Sigmoid colon (tissue), 7 donors: Measurements from ENCODE around the gene ELF1. TPM values are rescaled to one million over a fixed set of nuclear protein-coding genes. Genes with fewer than 3 reads are reported as not detected.
"Not testable (repeated sequence)": the region's sequence is repeated elsewhere in the genome, so short reads cannot be mapped to it uniquely, and the experiment has no call there.

Experiments
- DNase-seq: peaks from one replicate; pipeline ENCODE4 v3.0.0-alpha.2; 2019
- H3K27ac ChIP-seq, 4 donors: fragments of 200-600 bp; sonication (generic); one replicate each; pipeline ENCODE4 v1.5.1; 2016 to 2019; ENCODE audit warnings: mild to moderate bottlenecking in 1 of 4
- H3K27me3 ChIP-seq, 3 donors: fragments of 200-600 bp; sonication (generic); one replicate each; pipeline ENCODE4 v1.5.1; 2019; ENCODE audit warnings: mild to moderate bottlenecking in 1 of 3
- H3K36me3 ChIP-seq, 4 donors: fragments of 200-600 bp; sonication (generic); one replicate each; pipeline ENCODE4 v1.5.1; 2016 to 2019
- H3K4me1 ChIP-seq, 4 donors: fragments of 200-600 bp; sonication (generic); one replicate each; pipeline ENCODE4 v1.5.1; 2017 to 2019
- H3K4me3 ChIP-seq, 4 donors: fragments of 200-600 bp; sonication (generic); one replicate each; pipeline ENCODE4 v1.5.1; 2017 to 2019; ENCODE audit warnings: mild to moderate bottlenecking in 2 of 4, moderate library complexity in 1 of 4
- H3K9me3 ChIP-seq, 4 donors: fragments of 200-600 bp in 3 of 4; sonication (generic) in 3 of 4; one replicate each; pipeline versions ENCODE4 v1.5.1 to v1.6.1; 2013 to 2019
- EP300 ChIP-seq, 4 donors: sonication (generic); formaldehyde crosslinking; IDR thresholded peaks; one replicate each; pipeline ENCODE4 v1.6.1; 2017; ENCODE audit warnings: antibody characterized with exemption in 4 of 4
- POLR2A ChIP-seq, 2 donors: fragments of 450-650 bp; IDR thresholded peaks; one replicate each; pipeline ENCODE4 v1.6.1; 2016; ENCODE audit warnings: antibody characterized with exemption in 2 of 2, mild to moderate bottlenecking in 2 of 2, moderate library complexity in 2 of 2
- POLR2AphosphoS5 ChIP-seq, 4 donors: sonication (generic); formaldehyde crosslinking; IDR thresholded peaks; one replicate each; pipeline ENCODE4 v1.6.1; 2017; ENCODE audit warnings: antibody characterized with exemption in 4 of 4
- WGBS, 2 donors: extraction: QIAGEN DNeasy Blood & Tissue Kit; methylation state at CpG; one replicate each; pipeline ENCODE4 v1.1.7; 2013; 5-methylcytosine and 5-hydroxymethylcytosine counted together
- intact Hi-C: fragments of 100-400 bp; cut with DNase I; formaldehyde crosslinking; loops from one replicate; pipeline ENCODE4 v1.15.1; 2023
- polyA plus RNA-seq, 3 donors: library from polyadenylated mRNA; stranded (reverse); fragments of 200-250 nt; gene quantifications; one replicate each; pipeline ENCODE4 v1.2.3, GENCODE V29; 2013
- total RNA-seq, 4 donors: library from RNA; depleted of rRNA; stranded (reverse); fragments of >200 nt; gene quantifications; one replicate each; pipeline ENCODE4 v1.1.0, GENCODE V29; 2016
- TF ChIP-seq, protein P1 (sequence below), 4 experiments: fragments of 450-650 bp in 3 of 4; fragments of 200-600 bp in 1 of 4; IDR thresholded peaks; one replicate each; pipeline ENCODE4 v1.5.1; 2016 to 2019; ENCODE audit warnings: antibody characterized with exemption in 4 of 4, mild to moderate bottlenecking in 3 of 4, moderate library complexity in 2 of 4
- donor health status: healthy with polysubstance abuse.
- donor health status: Bipolar disorder and iron deficiency.
- donor health status: healthy.

Gene ELF1
- total and polyA plus RNA-seq, 7 donors: 31.8 to 68.5 (median 47.4) TPM

DNA sequence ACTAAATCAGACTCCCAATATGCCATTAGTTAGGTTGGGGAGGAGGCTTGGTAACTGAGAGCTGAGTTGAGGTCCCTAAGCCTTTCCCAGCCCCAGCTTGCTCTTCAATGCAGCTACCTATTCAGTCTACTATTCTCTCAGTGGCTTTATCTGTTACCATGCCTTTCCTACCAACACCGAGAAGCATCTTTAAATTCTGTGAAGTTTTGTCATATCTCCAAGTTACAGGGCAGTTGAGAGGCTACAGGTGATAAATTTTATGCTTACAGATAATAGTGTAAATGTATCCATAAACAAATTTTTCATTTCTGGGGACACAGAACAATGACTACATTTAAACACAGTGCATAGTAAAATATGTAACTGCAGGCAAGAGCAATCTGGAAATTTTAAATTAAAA, 110.6 kb downstream of the ELF1 start:
- intact Hi-C loops: no loop called here
- no peak for TF ChIP-seq POLR2A (IDR thresholded peaks at IDR 0.05)
- TF ChIP-seq POLR2AphosphoS5 (IDR thresholded peaks at IDR 0.05): no peak
- TF ChIP-seq, protein P1, sequence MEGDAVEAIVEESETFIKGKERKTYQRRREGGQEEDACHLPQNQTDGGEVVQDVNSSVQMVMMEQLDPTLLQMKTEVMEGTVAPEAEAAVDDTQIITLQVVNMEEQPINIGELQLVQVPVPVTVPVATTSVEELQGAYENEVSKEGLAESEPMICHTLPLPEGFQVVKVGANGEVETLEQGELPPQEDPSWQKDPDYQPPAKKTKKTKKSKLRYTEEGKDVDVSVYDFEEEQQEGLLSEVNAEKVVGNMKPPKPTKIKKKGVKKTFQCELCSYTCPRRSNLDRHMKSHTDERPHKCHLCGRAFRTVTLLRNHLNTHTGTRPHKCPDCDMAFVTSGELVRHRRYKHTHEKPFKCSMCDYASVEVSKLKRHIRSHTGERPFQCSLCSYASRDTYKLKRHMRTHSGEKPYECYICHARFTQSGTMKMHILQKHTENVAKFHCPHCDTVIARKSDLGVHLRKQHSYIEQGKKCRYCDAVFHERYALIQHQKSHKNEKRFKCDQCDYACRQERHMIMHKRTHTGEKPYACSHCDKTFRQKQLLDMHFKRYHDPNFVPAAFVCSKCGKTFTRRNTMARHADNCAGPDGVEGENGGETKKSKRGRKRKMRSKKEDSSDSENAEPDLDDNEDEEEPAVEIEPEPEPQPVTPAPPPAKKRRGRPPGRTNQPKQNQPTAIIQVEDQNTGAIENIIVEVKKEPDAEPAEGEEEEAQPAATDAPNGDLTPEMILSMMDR (IDR thresholded peaks at IDR 0.05): no peak
- no peak for TF ChIP-seq EP300 (IDR thresholded peaks at IDR 0.05)
- Histone ChIP-seq H3K4me3 (no peak overlapping the region), H3K27me3 (no peaks in the 10 kb centered on the region), H3K27ac (no peak overlapping the region), H3K36me3 (no peaks in the 10 kb centered on the region), H3K4me1 (no peaks in the 10 kb centered on the region), H3K9me3 (no peaks in the 10 kb centered on the region)
- DNase-seq: no peak
- WGBS, 2 donors: 90 to 94% methylated on average over 1 of the region's 1 CpG

DNA sequence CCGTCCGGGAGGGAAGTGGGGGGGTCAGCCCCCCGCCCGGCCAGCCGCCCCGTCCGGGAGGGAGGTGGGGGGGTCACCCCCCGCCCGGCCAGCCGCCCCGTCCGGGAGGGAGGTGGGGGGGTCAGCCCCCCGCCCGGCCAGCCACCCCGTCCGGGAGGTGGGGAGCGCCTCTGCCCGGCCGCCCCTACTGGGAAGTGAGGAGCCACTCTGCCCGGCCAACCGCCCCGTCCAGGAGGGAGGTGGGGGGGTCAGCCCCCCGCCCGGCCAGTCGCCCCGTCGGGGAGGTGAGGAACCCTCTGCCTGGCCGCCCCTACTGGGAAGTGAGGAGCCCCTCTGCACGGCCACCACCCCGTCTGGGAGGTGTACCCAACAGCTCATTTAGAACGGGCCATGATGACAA, 118.1 kb downstream of the ELF1 start:
- DNase-seq, H3K27ac ChIP-seq, H3K27me3 ChIP-seq, H3K4me1 ChIP-seq, H3K9me3 ChIP-seq, intact Hi-C loops, H3K36me3 ChIP-seq, H3K4me3 ChIP-seq: not testable (repeated sequence)
- WGBS, 2 donors: 97% methylated on average over 30 to 31 of the region's 31 CpGs

DNA sequence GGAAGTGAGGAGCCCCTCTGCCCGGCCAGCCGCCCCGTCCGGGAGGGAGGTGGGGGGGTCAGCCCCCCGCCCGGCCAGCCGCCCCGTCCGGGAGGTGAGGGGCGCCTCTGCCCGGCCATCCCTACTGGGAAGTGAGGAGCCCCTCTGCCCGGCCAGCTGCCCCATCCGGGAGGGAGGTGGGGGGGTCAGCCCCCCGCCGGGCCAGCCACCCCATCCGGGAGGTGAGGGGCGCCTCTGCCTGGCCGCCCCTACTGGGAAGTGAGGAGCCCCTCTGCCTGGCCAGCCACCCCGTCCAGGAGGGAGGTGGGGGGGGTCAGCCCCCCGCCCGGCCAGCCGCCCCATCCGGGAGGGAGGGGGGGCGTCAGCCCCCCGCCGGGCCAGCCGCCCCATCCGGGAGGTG, 118.5 kb downstream of the ELF1 start:
- WGBS, 2 donors: 95 to 96% methylated on average over 21 to 27 of the region's 28 CpGs
- H3K36me3 ChIP-seq, H3K4me1 ChIP-seq, H3K27ac ChIP-seq, H3K9me3 ChIP-seq, DNase-seq, H3K27me3 ChIP-seq, H3K4me3 ChIP-seq, intact Hi-C loops: not testable (repeated sequence)

DNA sequence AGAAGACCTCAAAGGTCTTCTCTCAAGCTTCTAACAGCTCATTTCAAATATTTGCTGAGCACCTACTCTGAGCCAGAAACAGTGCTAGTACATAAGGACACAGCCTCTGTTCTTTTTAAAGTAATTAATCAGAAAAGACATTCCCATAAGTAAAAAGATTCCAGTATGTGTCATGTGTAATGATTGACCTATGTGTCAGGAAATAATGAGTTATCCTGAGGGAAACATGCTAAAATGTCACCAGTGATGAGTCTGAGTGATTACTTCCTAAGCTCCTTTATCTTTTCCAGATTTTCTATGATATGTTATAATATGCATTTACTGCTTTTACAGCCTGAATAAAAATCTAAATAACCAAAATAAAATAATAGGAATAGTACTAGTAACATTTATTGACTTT, 122.1 kb downstream of the ELF1 start:
- intact Hi-C loops: no loop called here
- Histone ChIP-seq H3K36me3 (no peaks in the 10 kb centered on the region), H3K27ac (no peak overlapping the region), H3K9me3 (no peaks in the 10 kb centered on the region), H3K4me3 (no peak overlapping the region), H3K4me1 (no peaks in the 10 kb centered on the region), H3K27me3 (no peaks in the 10 kb centered on the region)
- TF ChIP-seq EP300 (IDR thresholded peaks at IDR 0.05) (no peak), POLR2A (IDR thresholded peaks at IDR 0.05) (no peak), POLR2AphosphoS5 (IDR thresholded peaks at IDR 0.05) (no peak)
- TF ChIP-seq, protein P1 (IDR thresholded peaks at IDR 0.05): no peak
- no peak for DNase-seq

DNA sequence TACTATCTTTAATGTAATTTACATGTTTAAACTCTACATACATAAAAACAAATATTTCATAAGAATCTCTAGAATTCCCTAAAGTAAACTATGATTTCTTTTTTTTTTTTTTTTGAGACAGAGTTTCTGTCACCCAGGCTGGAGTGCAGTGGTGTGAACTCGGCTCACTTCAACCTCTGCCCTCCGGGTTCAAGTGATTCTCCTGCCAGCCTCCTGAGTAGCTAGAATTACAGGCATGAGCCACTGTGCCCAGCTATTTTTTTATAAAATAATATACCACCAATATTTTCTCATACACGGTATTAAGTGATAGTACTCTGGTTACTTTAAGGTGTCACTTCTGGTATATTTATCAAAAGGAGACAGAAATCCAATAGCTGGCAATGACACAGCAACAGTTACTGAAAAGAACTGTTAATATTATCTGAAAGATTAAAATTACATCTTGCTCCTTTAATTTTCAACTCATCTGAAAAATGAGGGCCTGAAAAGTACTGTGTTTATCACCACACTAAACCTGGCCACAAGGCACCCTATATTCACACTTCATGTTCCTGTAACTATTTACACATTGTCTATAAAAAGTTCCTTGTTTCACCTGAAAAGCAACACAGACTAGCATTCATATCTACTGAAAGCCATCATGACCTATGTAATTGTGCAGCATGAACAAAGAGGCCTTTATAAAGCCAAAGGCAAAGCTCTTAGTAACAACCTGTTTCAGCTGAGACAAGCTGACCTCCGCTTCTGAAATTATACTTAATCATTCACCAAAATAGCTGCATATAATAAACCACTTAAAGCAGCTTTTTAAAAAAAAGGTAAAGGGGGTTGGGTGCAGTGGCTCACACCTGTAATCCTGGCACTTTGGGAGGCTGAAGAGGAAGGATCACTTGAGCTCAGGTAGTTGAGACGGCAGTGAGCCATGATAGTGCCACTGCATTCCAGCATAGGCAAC, 123.6 kb downstream of the ELF1 start:
- H3K27ac ChIP-seq: no peak overlapping the region
- WGBS, 2 donors: 17 to 71% methylated on average over 5 of the region's 5 CpGs

DNA sequence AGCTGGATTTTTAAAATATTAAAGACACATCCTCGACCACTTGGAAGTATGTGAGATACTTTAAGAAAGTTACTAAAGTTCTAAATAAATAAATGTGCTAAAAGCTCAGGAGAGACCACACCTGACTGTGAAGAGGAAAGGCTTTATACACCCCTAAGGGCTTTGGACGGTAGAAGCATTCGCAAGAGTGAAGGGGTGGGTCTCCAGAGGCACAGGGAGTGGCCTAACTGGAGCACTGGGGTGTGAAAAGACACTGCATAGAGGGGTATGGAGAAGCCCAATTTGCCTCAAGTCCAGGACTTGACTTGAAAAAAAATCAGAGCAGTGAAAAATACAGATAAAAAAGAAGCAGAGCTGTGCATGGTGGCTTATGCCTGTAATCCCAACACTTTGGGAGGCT, 125.5 kb downstream of the ELF1 start:
- H3K4me3 ChIP-seq, intact Hi-C loops, H3K27ac ChIP-seq, H3K9me3 ChIP-seq, H3K36me3 ChIP-seq, DNase-seq, H3K4me1 ChIP-seq, H3K27me3 ChIP-seq: not testable (repeated sequence)
- 20 to 68% methylated on average over 3 of the region's 3 CpGs for WGBS, 2 donors

More for the DNA sequence above, 123.6 kb downstream of the ELF1 start:
- Histone ChIP-seq H3K9me3 (no peaks in the 10 kb centered on the region), H3K4me1 (no peaks in the 10 kb centered on the region), H3K27me3 (no peaks in the 10 kb centered on the region), H3K4me3 (no peak overlapping the region), H3K36me3 (no peaks in the 10 kb centered on the region)
- no peak for TF ChIP-seq EP300 (IDR thresholded peaks at IDR 0.05)
- no peak for TF ChIP-seq POLR2A (IDR thresholded peaks at IDR 0.05)
- no peak for TF ChIP-seq POLR2AphosphoS5 (IDR thresholded peaks at IDR 0.05)
- TF ChIP-seq, protein P1 (IDR thresholded peaks at IDR 0.05): no peak
- intact Hi-C loops: no loop called here
- no peak for DNase-seq
